ENCODE results near the gene CMTM8. TPM values are rescaled to one million over a fixed set of nuclear protein-coding genes. Genes with fewer than 3 reads are reported as not detected.

CMTM8 gene
- total and polyA plus RNA-seq, 2 experiments from 2014 or later: 19.9 to 24.5 TPM

GRCh38 chr3:32310336-32310735 is 71.9 kb downstream of the CMTM8 start:
- Histone ChIP-seq H3K4me1 (ENCODE audit: insufficient read depth) (peaks cover 22% of the 10 kb centered on the region), H4K20me1 (replicated peaks; ENCODE audit: insufficient read depth) (no peaks in the 10 kb centered on the region), H3K79me2 (replicated peaks; ENCODE audit: insufficient read depth) (no peaks in the 10 kb centered on the region; the same call in 1 of the 2 replicates), H3K27ac (ENCODE audit: low read depth) (no peak overlapping the region), H3K4me2 (no peak overlapping the region), H2AFZ (no peak overlapping the region), H3F3A (replicated peaks; ENCODE audit: low read depth) (no peaks in the 10 kb centered on the region), H3K27me3 (ENCODE audit: insufficient read depth) (no peaks in the 10 kb centered on the region), H3K36me3 (ENCODE audit: insufficient read depth) (no peaks in the 10 kb centered on the region), H3K9me2 (ENCODE audit: insufficient read depth) (peaks cover 4% of the 10 kb centered on the region; the same call in 1 of the 2 replicates), H3K4me3 (no peak overlapping the region)
- H3K9me3 Mint-ChIP-seq: no peaks in the 10 kb centered on the region
- DNase-seq (ENCODE audit: low spot score) (no peak), ATAC-seq (no peak)
- peaks cover 3% of the 10 kb centered on the region for H3K27me3 Mint-ChIP-seq (ENCODE audit: insufficient read depth, low read depth, poor library complexity)
- no peak overlapping the region for H3K27ac Mint-ChIP-seq
- peaks cover 34% of the 10 kb centered on the region for H3K4me1 Mint-ChIP-seq
- TF ChIP-seq JUNB (IDR thresholded peaks at IDR 0.05; ENCODE audit: unreplicated experiment): no peak
- TF ChIP-seq POLR2AphosphoS5 (IDR thresholded peaks at IDR 0.05; ENCODE audit: low read depth): no peak
- no peak for TF ChIP-seq EZH2phosphoT487 (IDR thresholded peaks at IDR 0.05; ENCODE audit: unreplicated experiment)
- TF ChIP-seq CTCF (conservative IDR thresholded peaks at IDR 0.05; ENCODE audit: low read depth in 2 of 2): no peak
- TF ChIP-seq STAT1 (IDR thresholded peaks at IDR 0.05; ENCODE audit: unreplicated experiment): no peak
- TF ChIP-seq ZNF114 (CRISPR knock-in tag; IDR thresholded peaks at IDR 0.05): no peak
- no peak for TF ChIP-seq NANOG (IDR thresholded peaks at IDR 0.05; ENCODE audit: borderline replicate concordance)
- TF ChIP-seq REST (IDR thresholded peaks at IDR 0.05; ENCODE audit: unreplicated experiment): no peak
- TF ChIP-seq, protein P1, sequence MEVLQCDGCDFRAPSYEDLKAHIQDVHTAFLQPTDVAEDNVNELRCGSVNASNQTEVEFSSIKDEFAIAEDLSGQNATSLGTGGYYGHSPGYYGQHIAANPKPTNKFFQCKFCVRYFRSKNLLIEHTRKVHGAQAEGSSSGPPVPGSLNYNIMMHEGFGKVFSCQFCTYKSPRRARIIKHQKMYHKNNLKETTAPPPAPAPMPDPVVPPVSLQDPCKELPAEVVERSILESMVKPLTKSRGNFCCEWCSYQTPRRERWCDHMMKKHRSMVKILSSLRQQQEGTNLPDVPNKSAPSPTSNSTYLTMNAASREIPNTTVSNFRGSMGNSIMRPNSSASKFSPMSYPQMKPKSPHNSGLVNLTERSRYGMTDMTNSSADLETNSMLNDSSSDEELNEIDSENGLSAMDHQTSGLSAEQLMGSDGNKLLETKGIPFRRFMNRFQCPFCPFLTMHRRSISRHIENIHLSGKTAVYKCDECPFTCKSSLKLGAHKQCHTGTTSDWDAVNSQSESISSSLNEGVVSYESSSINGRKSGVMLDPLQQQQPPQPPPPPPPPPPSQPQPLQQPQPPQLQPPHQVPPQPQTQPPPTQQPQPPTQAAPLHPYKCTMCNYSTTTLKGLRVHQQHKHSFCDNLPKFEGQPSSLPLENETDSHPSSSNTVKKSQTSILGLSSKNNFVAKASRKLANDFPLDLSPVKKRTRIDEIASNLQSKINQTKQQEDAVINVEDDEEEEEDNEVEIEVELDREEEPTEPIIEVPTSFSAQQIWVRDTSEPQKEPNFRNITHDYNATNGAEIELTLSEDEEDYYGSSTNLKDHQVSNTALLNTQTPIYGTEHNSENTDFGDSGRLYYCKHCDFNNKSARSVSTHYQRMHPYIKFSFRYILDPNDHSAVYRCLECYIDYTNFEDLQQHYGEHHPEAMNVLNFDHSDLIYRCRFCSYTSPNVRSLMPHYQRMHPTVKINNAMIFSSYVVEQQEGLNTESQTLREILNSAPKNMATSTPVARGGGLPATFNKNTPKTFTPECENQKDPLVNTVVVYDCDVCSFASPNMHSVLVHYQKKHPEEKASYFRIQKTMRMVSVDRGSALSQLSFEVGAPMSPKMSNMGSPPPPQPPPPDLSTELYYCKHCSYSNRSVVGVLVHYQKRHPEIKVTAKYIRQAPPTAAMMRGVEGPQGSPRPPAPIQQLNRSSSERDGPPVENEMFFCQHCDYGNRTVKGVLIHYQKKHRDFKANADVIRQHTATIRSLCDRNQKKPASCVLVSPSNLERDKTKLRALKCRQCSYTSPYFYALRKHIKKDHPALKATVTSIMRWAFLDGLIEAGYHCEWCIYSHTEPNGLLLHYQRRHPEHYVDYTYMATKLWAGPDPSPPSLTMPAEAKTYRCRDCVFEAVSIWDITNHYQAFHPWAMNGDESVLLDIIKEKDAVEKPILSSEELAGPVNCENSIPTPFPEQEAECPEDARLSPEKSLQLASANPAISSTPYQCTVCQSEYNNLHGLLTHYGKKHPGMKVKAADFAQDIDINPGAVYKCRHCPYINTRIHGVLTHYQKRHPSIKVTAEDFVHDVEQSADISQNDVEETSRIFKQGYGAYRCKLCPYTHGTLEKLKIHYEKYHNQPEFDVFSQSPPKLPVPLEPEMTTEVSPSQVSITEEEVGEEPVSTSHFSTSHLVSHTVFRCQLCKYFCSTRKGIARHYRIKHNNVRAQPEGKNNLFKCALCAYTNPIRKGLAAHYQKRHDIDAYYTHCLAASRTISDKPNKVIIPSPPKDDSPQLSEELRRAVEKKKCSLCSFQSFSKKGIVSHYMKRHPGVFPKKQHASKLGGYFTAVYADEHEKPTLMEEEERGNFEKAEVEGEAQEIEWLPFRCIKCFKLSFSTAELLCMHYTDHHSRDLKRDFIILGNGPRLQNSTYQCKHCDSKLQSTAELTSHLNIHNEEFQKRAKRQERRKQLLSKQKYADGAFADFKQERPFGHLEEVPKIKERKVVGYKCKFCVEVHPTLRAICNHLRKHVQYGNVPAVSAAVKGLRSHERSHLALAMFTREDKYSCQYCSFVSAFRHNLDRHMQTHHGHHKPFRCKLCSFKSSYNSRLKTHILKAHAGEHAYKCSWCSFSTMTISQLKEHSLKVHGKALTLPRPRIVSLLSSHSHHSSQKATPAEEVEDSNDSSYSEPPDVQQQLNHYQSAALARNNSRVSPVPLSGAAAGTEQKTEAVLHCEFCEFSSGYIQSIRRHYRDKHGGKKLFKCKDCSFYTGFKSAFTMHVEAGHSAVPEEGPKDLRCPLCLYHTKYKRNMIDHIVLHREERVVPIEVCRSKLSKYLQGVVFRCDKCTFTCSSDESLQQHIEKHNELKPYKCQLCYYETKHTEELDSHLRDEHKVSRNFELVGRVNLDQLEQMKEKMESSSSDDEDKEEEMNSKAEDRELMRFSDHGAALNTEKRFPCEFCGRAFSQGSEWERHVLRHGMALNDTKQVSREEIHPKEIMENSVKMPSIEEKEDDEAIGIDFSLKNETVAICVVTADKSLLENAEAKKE (CRISPR knock-in tag; IDR thresholded peaks at IDR 0.05): no peak
- no peak for TF ChIP-seq ETS1 (IDR thresholded peaks at IDR 0.05)
- TF ChIP-seq ZNF331 (CRISPR knock-in tag; IDR thresholded peaks at IDR 0.05; ENCODE audit: low read depth): no peak
- TF ChIP-seq CREB1 (CRISPR knock-in tag; IDR thresholded peaks at IDR 0.05; ENCODE audit: low read depth): no peak
- no peak for TF ChIP-seq EZH2 (IDR thresholded peaks at IDR 0.05; ENCODE audit: low read depth, unreplicated experiment)
- no peak overlapping the region for H3K4me3 Mint-ChIP-seq
- H3K36me3 Mint-ChIP-seq (ENCODE audit: low read depth): no peaks in the 10 kb centered on the region
